ENCODE data around the gene UBAC2. TPM values are rescaled to one million over a fixed set of nuclear protein-coding genes. Genes with fewer than 3 reads are reported as not detected.

UBAC2 gene
- polyA plus RNA-seq, 3 donors: 59.6 to 113 (median 96.7) TPM

DNA sequence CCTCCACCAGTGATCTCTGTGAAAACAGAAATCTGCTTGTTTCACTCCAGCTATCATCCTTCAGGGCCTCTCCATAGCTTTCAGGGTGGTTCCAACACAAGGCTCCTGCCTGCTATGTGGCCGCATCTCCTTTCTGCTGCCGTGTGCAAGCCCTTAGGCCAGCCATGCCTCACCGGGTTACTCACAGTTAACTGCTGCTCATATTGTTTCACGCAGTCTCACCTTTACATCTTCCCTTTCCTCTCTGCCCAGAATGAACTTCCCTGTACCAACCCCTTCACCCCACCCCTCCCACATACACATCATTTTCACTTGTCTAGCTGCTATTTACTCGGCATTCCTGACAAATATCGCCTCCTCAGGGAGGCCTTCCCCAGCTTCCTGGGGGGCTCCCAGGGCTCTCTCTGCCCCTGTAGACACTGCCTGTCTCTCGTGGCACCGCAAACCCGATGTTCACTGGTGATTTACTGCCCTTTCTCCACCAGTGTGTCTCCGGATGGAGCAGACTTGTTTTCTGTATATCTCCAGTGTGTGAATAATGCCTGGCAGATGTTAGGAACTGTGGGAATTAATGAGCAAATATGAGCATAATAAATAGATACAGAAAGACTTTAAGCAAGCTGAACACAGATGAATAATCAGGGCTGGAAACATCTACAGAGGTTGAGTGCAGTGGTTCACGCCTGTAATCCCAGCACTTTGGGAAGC lies 145.8 kb downstream of the UBAC2 start:
- H3K27me3 Mint-ChIP-seq (ENCODE audit: low read depth in 3 of 3): peaks cover 0 to 2% (median 1%) of the 10 kb centered on the region in 3 donors
- H3K27ac ChIP-seq (ENCODE audit: low read depth in 1 of 2, low read length in 2 of 2): no peak overlapping the region

DNA sequence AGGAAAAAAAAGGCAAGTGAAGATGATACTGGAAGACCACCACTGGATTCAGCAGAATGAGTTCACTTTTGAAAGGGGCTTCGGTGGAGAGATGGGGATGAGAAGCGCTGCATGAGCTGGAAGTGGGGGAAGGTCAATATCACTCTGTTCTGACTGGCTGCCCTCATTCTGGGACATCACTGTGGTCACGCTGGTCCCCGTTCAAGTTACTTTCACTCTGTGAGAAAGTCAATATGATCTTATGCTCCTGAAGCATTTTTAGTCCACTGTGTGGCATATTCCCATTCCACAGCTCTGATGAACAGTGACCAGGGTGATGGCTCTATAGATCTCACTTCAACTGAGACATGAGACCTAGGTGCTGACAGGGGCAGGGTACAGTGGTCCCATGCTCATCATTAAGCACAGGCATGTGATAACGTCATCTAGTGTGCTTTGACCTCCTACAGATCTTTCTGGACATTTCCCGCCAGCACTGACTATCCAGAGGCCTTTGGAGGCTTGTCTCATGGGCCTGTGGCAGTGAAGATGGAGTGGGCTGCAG lies 146.8 kb downstream of the UBAC2 start:
- Mint-ChIP-seq H3K27me3 (ENCODE audit: low read depth in 3 of 3) (peaks cover 0 to 2% (median 1%) of the 10 kb centered on the region in 3 donors), H3K4me1 (peaks cover 7% of the 10 kb centered on the region), H3K27ac (peak overlapping the region in 3 of 7 donors; percentile 11 to 80 (median 67)), H3K36me3 (peaks cover 93 to 94% of the 10 kb centered on the region in 2 donors), H3K4me3 (no peak overlapping the region), H3K9me3 (no peaks in the 10 kb centered on the region)
- no peaks in the 10 kb centered on the region for H4K20me1 ChIP-seq (ENCODE audit: insufficient read depth, low read length)
- WGBS (ENCODE audit: insufficient coverage): 100% methylated on average over 4 of the region's 6 CpGs
- H3K4me3 ChIP-seq (replicated peaks in 1 of 3; ENCODE audit: low read depth in 2 of 3, low read length in 3 of 3): no peak overlapping the region
- no peaks in the 10 kb centered on the region for H3K9me3 ChIP-seq (replicated peaks in 1 of 2; ENCODE audit: control insufficient read depth in 1 of 2, insufficient read depth in 1 of 2, low read length in 2 of 2)
- no peaks in the 10 kb centered on the region for H3K79me2 ChIP-seq (ENCODE audit: insufficient read depth, low read length)
- peak overlapping the region in 1 of 2 donors; percentile 33 for H3K27ac ChIP-seq (ENCODE audit: low read depth in 1 of 2, low read length in 2 of 2)
- H3K9ac ChIP-seq (ENCODE audit: insufficient read depth, low read length, poor library complexity, severe bottlenecking): no peak overlapping the region
- no peak overlapping the region for H3K4me2 ChIP-seq (replicated peaks; ENCODE audit: extremely low read depth, low read length, poor library complexity, severe bottlenecking)
- H3K4me1 ChIP-seq (ENCODE audit: control insufficient read depth in 1 of 2, insufficient read depth in 2 of 2, low read length in 2 of 2): no peaks in the 10 kb centered on the region
- TF ChIP-seq, protein P1, sequence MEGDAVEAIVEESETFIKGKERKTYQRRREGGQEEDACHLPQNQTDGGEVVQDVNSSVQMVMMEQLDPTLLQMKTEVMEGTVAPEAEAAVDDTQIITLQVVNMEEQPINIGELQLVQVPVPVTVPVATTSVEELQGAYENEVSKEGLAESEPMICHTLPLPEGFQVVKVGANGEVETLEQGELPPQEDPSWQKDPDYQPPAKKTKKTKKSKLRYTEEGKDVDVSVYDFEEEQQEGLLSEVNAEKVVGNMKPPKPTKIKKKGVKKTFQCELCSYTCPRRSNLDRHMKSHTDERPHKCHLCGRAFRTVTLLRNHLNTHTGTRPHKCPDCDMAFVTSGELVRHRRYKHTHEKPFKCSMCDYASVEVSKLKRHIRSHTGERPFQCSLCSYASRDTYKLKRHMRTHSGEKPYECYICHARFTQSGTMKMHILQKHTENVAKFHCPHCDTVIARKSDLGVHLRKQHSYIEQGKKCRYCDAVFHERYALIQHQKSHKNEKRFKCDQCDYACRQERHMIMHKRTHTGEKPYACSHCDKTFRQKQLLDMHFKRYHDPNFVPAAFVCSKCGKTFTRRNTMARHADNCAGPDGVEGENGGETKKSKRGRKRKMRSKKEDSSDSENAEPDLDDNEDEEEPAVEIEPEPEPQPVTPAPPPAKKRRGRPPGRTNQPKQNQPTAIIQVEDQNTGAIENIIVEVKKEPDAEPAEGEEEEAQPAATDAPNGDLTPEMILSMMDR (IDR thresholded peaks at IDR 0.05): no peak
- DNase-seq: no peak
- no peak overlapping the region for H2AFZ ChIP-seq (ENCODE audit: insufficient read depth, low read depth, low read length, poor library complexity, severe bottlenecking)
- H3K36me3 ChIP-seq (replicated peaks in 1 of 2; ENCODE audit: control insufficient read depth in 1 of 2, insufficient read depth in 2 of 2, low read length in 2 of 2): peaks cover 58 to 95% of the 10 kb centered on the region in 2 donors
- no peaks in the 10 kb centered on the region for H3K27me3 ChIP-seq (ENCODE audit: control insufficient read depth in 2 of 2, insufficient read depth in 2 of 2, low read length in 2 of 2)
- intact Hi-C loops (cut with micrococcal nuclease): no loop called here

More for the DNA sequence above, 145.8 kb downstream of the UBAC2 start:
- Mint-ChIP-seq H3K27ac (peak overlapping the region in 6 of 7 donors; percentile 46 to 87 (median 66)), H3K9me3 (no peaks in the 10 kb centered on the region), H3K4me1 (peaks cover 7% of the 10 kb centered on the region), H3K4me3 (no peak overlapping the region), H3K36me3 (peaks cover 93 to 95% of the 10 kb centered on the region in 2 donors)
- peaks cover 62 to 95% of the 10 kb centered on the region in 2 donors for H3K36me3 ChIP-seq (replicated peaks in 1 of 2; ENCODE audit: control insufficient read depth in 1 of 2, insufficient read depth in 2 of 2, low read length in 2 of 2)
- no peak for DNase-seq
- H3K27me3 ChIP-seq (ENCODE audit: control insufficient read depth in 2 of 2, insufficient read depth in 2 of 2, low read length in 2 of 2): no peaks in the 10 kb centered on the region
- no peaks in the 10 kb centered on the region for H3K4me1 ChIP-seq (ENCODE audit: control insufficient read depth in 1 of 2, insufficient read depth in 2 of 2, low read length in 2 of 2)
- WGBS (ENCODE audit: insufficient coverage): 94% methylated on average over 10 of the region's 11 CpGs
- no peaks in the 10 kb centered on the region for H3K79me2 ChIP-seq (ENCODE audit: insufficient read depth, low read length)
- no peak overlapping the region for H3K9ac ChIP-seq (ENCODE audit: insufficient read depth, low read length, poor library complexity, severe bottlenecking)
- H2AFZ ChIP-seq (ENCODE audit: insufficient read depth, low read depth, low read length, poor library complexity, severe bottlenecking): no peak overlapping the region
- no peaks in the 10 kb centered on the region for H4K20me1 ChIP-seq (ENCODE audit: insufficient read depth, low read length)
- TF ChIP-seq, protein P1 (IDR thresholded peaks at IDR 0.05): no peak
- no peak overlapping the region for H3K4me2 ChIP-seq (replicated peaks; ENCODE audit: extremely low read depth, low read length, poor library complexity, severe bottlenecking)
- H3K4me3 ChIP-seq (replicated peaks in 1 of 3; ENCODE audit: low read depth in 2 of 3, low read length in 3 of 3): no peak overlapping the region
- H3K9me3 ChIP-seq (replicated peaks in 1 of 2; ENCODE audit: control insufficient read depth in 1 of 2, insufficient read depth in 1 of 2, low read length in 2 of 2): no peaks in the 10 kb centered on the region
- intact Hi-C loops (cut with micrococcal nuclease): no loop called here

Measured in CD14-positive monocyte (primary cell).